Panc1 (cell line): ENCODE measurements around the gene CEMIP. TPM values are rescaled to one million over a fixed set of nuclear protein-coding genes. Genes with fewer than 3 reads are reported as not detected.

ENCODE experiments used
- ATAC-seq: fragments of 200-7000 bp; cut with Tn5 transposase; 2 replicates; pipeline ENCODE4 v1.9.1; 2020; ENCODE audit warnings: mild to moderate bottlenecking, moderate library complexity
- BruUV-seq: library from RNA; stranded (reverse); fragments of 400-500 nt; replicated peaks from 2 replicates; lab custom pipeline; 2021; lab: Mats Ljungman, UMichigan
- CTCF ChIA-PET: fragments of 300-600 bp; sonication (Branson Sonifier 250); formaldehyde crosslinking; loops from one replicate; lab custom pipeline; 2022; ENCODE audit warnings: antibody characterized with exemption; lab: Charles Lee
- POLR2A ChIA-PET: fragments of 300-600 bp; sonication (Branson Sonifier 250); formaldehyde crosslinking; loops from one replicate; lab custom pipeline; 2022; ENCODE audit warnings: antibody characterized with exemption; lab: Charles Lee
- DNase-seq: peaks from one replicate; pipeline ENCODE4 v3.0.0-alpha.2; 2010; ENCODE audit warnings: low read depth, low spot score
- H3K27ac ChIP-seq: 2 replicates; pipeline ENCODE4 v1.5.1; 2011; ENCODE audit warnings: mild to moderate bottlenecking, low read length, inconsistent platforms
- H3K27me3 ChIP-seq: fragments of 200-500 bp; sonication (Bioruptor generic); 2 replicates; pipeline ENCODE4 v1.6.0; 2014; ENCODE audit warnings: low read length, inconsistent platforms; ENCODE audit not compliant: control insufficient read depth, insufficient read depth
- H3K36me3 ChIP-seq: fragments of 200-500 bp; sonication (Bioruptor generic); 2 replicates; pipeline ENCODE4 v1.5.1; 2014; ENCODE audit warnings: inconsistent platforms, mild to moderate bottlenecking, low read length, moderate library complexity; ENCODE audit not compliant: control insufficient read depth, insufficient read depth
- H3K4me1 ChIP-seq: 2 replicates; pipeline ENCODE4 v1.5.1; 2011; ENCODE audit warnings: inconsistent platforms, mild to moderate bottlenecking, low read length, moderate library complexity; ENCODE audit not compliant: control insufficient read depth, insufficient read depth
- H3K4me3 ChIP-seq, 2 experiments: 2 replicates each; pipeline ENCODE4 v1.5.1; 2011 to 2012; ENCODE audit warnings: low read depth in 2 of 2, low read length in 2 of 2, mild to moderate bottlenecking in 2 of 2, inconsistent platforms in 1 of 2, moderate library complexity in 1 of 2
- H3K9me3 ChIP-seq: fragments of 200-500 bp; sonication (Bioruptor generic); 2 replicates; pipeline ENCODE4 v1.5.1; 2014; ENCODE audit warnings: low read depth, mild to moderate bottlenecking, inconsistent platforms, low read length, moderate library complexity; ENCODE audit not compliant: control insufficient read depth, insufficient read depth
- CTCF ChIP-seq: fragments of 450-650 bp; IDR thresholded peaks from 2 replicates; pipeline ENCODE4 v1.5.1; 2017; ENCODE audit warnings: mild to moderate bottlenecking
- POLR2AphosphoS5 ChIP-seq: IDR thresholded peaks from 2 replicates; pipeline ENCODE4 v1.6.1; 2012; ENCODE audit warnings: mild to moderate bottlenecking, low read depth, low read length, moderate library complexity
- REST ChIP-seq, 2 experiments: IDR thresholded peaks; 2 replicates each; pipeline ENCODE4 v1.6.1; 2011 to 2012; ENCODE audit warnings: low read depth in 2 of 2, control low read depth in 1 of 2, low read length in 1 of 2, mild to moderate bottlenecking in 1 of 2, moderate library complexity in 1 of 2; ENCODE audit not compliant: insufficient read depth in 1 of 2
- SIN3A ChIP-seq: IDR thresholded peaks from 2 replicates; pipeline ENCODE4 v1.6.1; 2012; ENCODE audit warnings: low read depth, mild to moderate bottlenecking, low read length, moderate library complexity, borderline replicate concordance; ENCODE audit not compliant: insufficient read depth
- TCF7L2 ChIP-seq: IDR thresholded peaks from 2 replicates; pipeline ENCODE4 v1.6.1; 2011; ENCODE audit warnings: mild to moderate bottlenecking, low read depth, low read length, inconsistent platforms
- in situ Hi-C: cut with HindIII; loops from 2 replicates; pipeline ENCODE4 v1.10.0; 2016; ENCODE audit warnings: low sequenced_read_pairs, low pct_unique_long_range_greater_than_20kb
- intact Hi-C: fragments of 100-400 bp; cut with micrococcal nuclease; formaldehyde crosslinking; loops from one replicate; pipeline ENCODE4 v1.10.0; 2022; ENCODE audit not compliant: unreplicated experiment
- total RNA-seq: library from RNA; stranded (reverse); gene quantifications from one replicate; pipeline ENCODE4 v1.2.1, GENCODE V29; 2021; ENCODE audit not compliant: unreplicated experiment

The CEMIP gene
- total RNA-seq, 1 experiment from 2014 or later: 0.46 TPM

- POLR2A ChIA-PET: no interaction called here
- Histone ChIP-seq H3K4me3 (no peak overlapping the region), H3K27ac (no peak overlapping the region), H3K27me3 (no peaks in the 10 kb centered on the region), H3K36me3 (no peaks in the 10 kb centered on the region), H3K4me1 (no peaks in the 10 kb centered on the region), H3K9me3 (no peaks in the 10 kb centered on the region)
- CTCF ChIA-PET: no interaction called here
- BruUV-seq: no TSS peak
- no peak for TF ChIP-seq TCF7L2
- TF ChIP-seq REST (IDR thresholded peaks at IDR 0.05; ENCODE audit: insufficient read depth in 1 of 2, low read depth in 2 of 2, low read length in 1 of 2): no peak
- no peak for TF ChIP-seq CTCF
- TF ChIP-seq SIN3A: no peak
- TF ChIP-seq POLR2AphosphoS5: no peak
- DNase-seq (no peak), ATAC-seq (no peak)
- intact Hi-C loops: no loop called here
- in situ Hi-C loops: no loop called here
Observed at GRCh38 chr15:80936288-80937078, 157.3 kb downstream of the CEMIP start.

GRCh38 chr15:80937718-80938117, 158.5 kb downstream of the CEMIP start:
- Histone ChIP-seq H3K36me3 (no peaks in the 10 kb centered on the region), H3K4me3 (no peak overlapping the region), H3K9me3 (no peaks in the 10 kb centered on the region), H3K4me1 (no peaks in the 10 kb centered on the region), H3K27me3 (no peaks in the 10 kb centered on the region), H3K27ac (no peak overlapping the region)
- ChIA-PET POLR2A (no interaction called here), CTCF (no interaction called here)
- no peak for TF ChIP-seq REST (IDR thresholded peaks at IDR 0.05; ENCODE audit: insufficient read depth in 1 of 2, low read depth in 2 of 2, low read length in 1 of 2)
- no peak for TF ChIP-seq TCF7L2
- no peak for TF ChIP-seq SIN3A
- TF ChIP-seq CTCF: no peak
- TF ChIP-seq POLR2AphosphoS5: no peak
- in situ Hi-C loops: no loop called here
- no TSS peak for BruUV-seq
- ATAC-seq (no peak), DNase-seq (no peak)
- intact Hi-C loops: no loop called here
